ENCODE results near the gene ZNF425. TPM values are rescaled to one million over a fixed set of nuclear protein-coding genes. Genes with fewer than 3 reads are reported as not detected.

The ZNF425 gene
- total and polyA plus RNA-seq, 9 of the 15 experiments (the other 6 are each of a cell fraction or from before 2014, with no cell fraction given), result 0.03 to 0.89 (median 0.54) TPM

GRCh38 chr7:149125863-149126661 is at the start of gene ZNF425 (continued):
- no peak for TF ChIP-seq GTF3C2 (IDR thresholded peaks at IDR 0.05; ENCODE audit: borderline replicate concordance, extremely low read depth, insufficient read length)
- TF ChIP-seq BMI1 (IDR thresholded peaks at IDR 0.05; ENCODE audit: low read length), result no peak; the same call in 1 of the 2 replicates
- peak; percentile 87 for TF ChIP-seq ZNF431 (CRISPR knock-in tag; IDR thresholded peaks at IDR 0.05)
- TF ChIP-seq ZNF696 (CRISPR knock-in tag; conservative IDR thresholded peaks at IDR 0.05), result no peak
- no peak for TF ChIP-seq ZC3H11A (IDR thresholded peaks at IDR 0.05; ENCODE audit: low read depth, low read length)
- TF ChIP-seq ARID3A (IDR thresholded peaks at IDR 0.05; ENCODE audit: borderline replicate concordance, low read depth, low read length), result no peak
- no peak for TF ChIP-seq CC2D1A (IDR thresholded peaks at IDR 0.05)
- no peak for TF ChIP-seq EZH2 (IDR thresholded peaks at IDR 0.05; ENCODE audit: borderline replicate concordance, low read depth, low read length)
- TF ChIP-seq ZNF232 (CRISPR knock-in tag; IDR thresholded peaks at IDR 0.05), result peak; percentile 18; the same call in 1 of the 2 replicates
- TF ChIP-seq GTF2E2 (tag; IDR thresholded peaks at IDR 0.05), result peak; percentile 70; the same call in 1 of the 2 replicates
- peak; percentile 96 to 98 (median 97) for TF ChIP-seq CTCF (IDR thresholded peaks at IDR 0.05 in 2 of 3, conservative IDR thresholded peaks at IDR 0.05 in 1 of 3; ENCODE audit: insufficient read depth in 2 of 3, low read depth in 1 of 3, low read length in 3 of 3)
- TF ChIP-seq FOXK2 (conservative IDR thresholded peaks at IDR 0.05 in 1 of 2, IDR thresholded peaks at IDR 0.05 in 1 of 2; ENCODE audit: low read depth in 2 of 2), result peak; percentile 47 to 62; a peak in 2 of 4 replicates
- TF ChIP-seq KLF1 (tag; IDR thresholded peaks at IDR 0.05), result peak; percentile 84; the same call in 1 of the 2 replicates
- peak; percentile 72 to 77 for TF ChIP-seq NRF1 (conservative IDR thresholded peaks at IDR 0.05 in 1 of 2, IDR thresholded peaks at IDR 0.05 in 1 of 2)
- peak; percentile 74 for TF ChIP-seq TRIM28 (IDR thresholded peaks at IDR 0.05)
- peak; percentile 89 for TF ChIP-seq NR2C2 (CRISPR knock-in tag; IDR thresholded peaks at IDR 0.05)
- TF ChIP-seq NR2C2 (tag; IDR thresholded peaks at IDR 0.05), result peak; percentile 55
- no peak for TF ChIP-seq MCM3 (IDR thresholded peaks at IDR 0.05)
- peak; percentile 99 for TF ChIP-seq THAP12 (CRISPR knock-in tag; IDR thresholded peaks at IDR 0.05)

Data from K562 (cell line).